NCI-H748 (cell line): Measurements from ENCODE around the gene BPIFB1.

Experiments used
- DNase-seq: peaks from one replicate; lab custom pipeline; 2025; ENCODE audit not compliant: unreplicated experiment; lab: John Stamatoyannopoulos, UW

BPIFB1 gene

DNA sequence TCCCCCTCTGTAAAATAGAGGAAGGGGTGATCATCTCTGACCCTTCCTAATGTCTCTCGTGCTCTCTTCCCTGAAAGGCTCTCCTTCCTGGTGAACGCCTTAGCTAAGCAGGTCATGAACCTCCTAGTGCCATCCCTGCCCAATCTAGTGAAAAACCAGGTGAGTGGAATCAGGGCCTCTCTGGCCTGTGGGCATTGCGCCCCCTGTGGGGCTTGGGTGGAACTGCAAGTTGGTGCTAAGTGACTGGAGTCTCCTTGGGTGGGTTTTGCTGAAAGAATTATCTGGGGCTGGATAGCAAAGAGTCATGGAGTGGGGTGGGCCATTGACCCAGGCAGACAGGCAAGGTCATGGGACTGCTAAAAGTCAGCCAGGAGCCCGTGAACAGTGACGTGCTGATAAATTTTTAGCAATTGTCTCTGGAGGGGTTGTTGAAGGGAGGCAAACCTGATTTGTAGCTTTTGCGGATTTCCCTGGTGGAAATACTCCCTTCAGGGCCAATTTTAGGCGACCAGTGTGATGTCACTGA lies 8.9 kb downstream of the BPIFB1 start:
- DNase-seq = peak; percentile 57

DNA sequence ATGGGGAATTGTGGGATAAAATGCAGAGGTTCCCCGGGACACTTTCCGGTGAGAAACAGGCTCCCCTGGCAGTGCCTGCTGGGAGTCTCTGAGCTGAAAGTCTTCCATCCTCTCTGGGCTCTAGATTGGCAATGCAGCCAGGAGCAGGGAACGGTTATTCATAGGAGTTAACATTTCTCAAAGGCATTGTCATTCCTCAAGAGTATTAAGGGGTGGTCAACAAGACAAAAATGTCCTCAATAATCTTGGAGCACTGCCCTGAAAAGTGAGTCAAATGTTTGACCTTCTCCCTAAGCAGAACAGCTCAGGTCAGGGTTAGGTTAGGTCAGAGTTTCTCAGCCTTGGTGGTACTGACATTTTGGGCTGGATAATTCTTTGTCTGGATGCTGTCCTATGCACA lies 13.2 kb downstream of the BPIFB1 start:
- no peak for DNase-seq

- no peak for DNase-seq
These were observed 15.4 kb downstream of the BPIFB1 start for GRCh38 chr20:33298391-33298790.

- peak; percentile 60 for DNase-seq
These were observed 16.1 kb downstream of the BPIFB1 start for GRCh38 chr20:33299111-33299603.

- peak; percentile 6 for DNase-seq
These were observed 18.3 kb downstream of the BPIFB1 start for GRCh38 chr20:33301192-33301930.

GRCh38 chr20:33303595-33303994 lies 20.6 kb downstream of the BPIFB1 start:
- no peak for DNase-seq

GRCh38 chr20:33304046-33304445 lies 21.0 kb downstream of the BPIFB1 start:
- no peak for DNase-seq

DNA sequence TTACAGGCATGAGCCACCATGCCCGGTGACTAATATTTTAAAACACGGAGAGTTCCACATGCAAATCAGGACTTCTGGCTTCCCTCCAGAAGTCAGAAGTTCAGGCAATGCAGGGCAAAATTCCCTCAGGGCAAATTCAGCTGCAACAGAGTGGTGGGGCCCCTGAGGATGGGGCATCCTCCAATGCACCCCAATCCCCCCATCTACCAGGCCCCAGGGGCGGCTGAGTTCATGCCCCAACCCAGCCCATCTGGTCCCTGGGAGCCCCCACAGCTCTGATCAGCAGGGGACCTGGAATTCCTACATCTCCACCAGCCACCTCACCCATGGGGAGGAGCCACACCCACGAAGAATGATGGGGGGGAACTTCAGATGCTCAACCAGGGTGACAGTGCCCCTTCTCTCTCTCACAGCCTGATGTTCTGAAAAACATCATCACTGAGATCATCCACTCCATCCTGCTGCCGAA lies 22.6 kb downstream of the BPIFB1 start:
- no peak for DNase-seq

DNA sequence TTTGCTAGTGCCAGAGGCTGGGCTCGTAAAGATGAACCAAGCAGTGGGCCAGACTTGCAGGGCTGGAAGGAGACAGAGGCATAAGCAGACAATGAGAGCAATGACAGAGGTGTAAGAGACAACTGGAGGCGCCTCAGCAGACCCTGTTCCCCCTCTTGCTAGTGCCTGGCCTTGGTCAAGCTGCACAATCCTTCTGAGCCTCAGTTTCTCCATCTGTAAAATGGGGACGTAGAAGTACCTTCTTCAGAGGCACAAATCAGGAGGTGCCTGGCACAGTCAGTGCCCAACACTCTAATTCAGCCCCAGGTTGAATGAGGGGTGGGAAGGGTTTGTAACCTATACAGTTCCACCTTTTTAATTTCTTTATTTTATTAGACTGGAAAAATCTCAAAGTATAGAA lies 23.2 kb downstream of the BPIFB1 start:
- no peak for DNase-seq

DNA sequence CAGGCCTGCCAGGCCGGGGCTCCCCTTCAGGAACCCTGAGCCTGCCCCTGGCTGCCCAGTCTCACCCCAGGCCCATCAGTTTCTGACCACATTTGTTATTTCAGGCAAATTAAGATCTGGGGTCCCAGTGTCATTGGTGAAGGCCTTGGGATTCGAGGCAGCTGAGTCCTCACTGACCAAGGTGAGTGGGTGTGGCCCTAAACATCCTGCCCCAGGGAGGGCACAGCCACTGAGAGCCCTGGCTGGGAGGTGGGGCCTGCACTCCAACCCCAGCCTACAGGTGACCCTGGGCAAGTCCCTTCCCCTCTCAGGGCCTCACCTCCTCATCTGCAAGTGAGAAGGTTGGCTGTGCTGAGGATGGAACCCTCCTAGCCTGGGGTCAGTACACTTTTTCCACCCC lies 23.8 kb downstream of the BPIFB1 start:
- no peak for DNase-seq

GRCh38 chr20:33308668-33309067 lies 25.7 kb downstream of the BPIFB1 start:
- DNase-seq = no peak

- peak; percentile 43 for DNase-seq
These were observed 26.6 kb downstream of the BPIFB1 start for GRCh38 chr20:33309631-33310030.

- no peak for DNase-seq
These were observed 27.4 kb downstream of the BPIFB1 start for GRCh38 chr20:33310327-33310899.

- DNase-seq = no peak
These were observed 28.0 kb downstream of the BPIFB1 start for GRCh38 chr20:33311011-33311410.

DNA sequence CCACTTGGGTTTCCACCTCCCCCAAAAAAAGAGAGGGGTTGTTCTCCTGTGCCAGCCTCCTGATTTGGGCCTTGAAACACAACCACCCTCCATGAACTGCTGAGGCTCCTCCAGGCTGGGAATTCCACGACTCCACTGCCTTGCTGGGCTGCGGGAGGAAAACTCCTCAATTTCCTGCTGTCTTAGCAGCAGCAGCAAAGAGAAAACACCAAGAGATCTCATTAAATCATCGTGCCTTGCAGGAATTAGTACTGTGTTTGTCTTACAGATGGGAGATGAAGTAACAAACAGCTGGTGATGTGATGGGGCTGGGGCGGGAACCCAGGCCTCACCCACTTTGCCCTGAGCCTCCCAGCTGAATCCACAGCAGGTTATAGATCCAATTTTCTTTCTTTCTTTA lies 29.0 kb downstream of the BPIFB1 start:
- DNase-seq = no peak

GRCh38 chr20:33312583-33312982 lies 29.6 kb downstream of the BPIFB1 start:
- DNase-seq = no peak

- no peak for DNase-seq
These were observed 30.8 kb downstream of the BPIFB1 start for GRCh38 chr20:33313686-33314314.

- no peak for DNase-seq
These were observed 33.3 kb downstream of the BPIFB1 start for GRCh38 chr20:33316343-33316742.

DNA sequence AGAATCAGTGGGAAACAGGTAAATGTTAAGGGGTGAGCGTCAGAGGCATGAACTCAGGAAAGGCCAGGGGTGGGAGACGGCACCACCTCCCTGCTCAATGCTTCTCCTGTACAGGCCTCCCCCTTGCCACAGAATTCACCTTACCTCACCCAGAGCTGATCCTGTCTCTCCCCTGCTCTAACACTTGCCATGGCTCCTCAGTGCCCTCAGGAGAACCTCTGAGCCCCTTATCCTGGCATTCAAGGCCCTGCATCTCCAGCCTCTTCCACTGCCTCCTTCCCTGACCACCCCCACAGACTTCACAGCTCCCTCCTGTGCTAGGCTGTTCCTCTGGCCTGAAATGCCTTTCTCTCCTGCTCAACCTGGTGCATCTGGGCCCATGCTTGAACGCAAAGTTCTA lies 33.9 kb downstream of the BPIFB1 start:
- no peak for DNase-seq

- no peak for DNase-seq
These were observed 34.5 kb downstream of the BPIFB1 start for GRCh38 chr20:33317424-33318095.

- no peak for DNase-seq
These were observed 35.0 kb downstream of the BPIFB1 start for GRCh38 chr20:33318096-33318429.
